CD4-positive, alpha-beta T cell treated with Interleukin-17A for 1 hour (primary cell): ENCODE measurements around the gene ACSS1.

ENCODE experiments used
- DNase-seq: peaks from one replicate; pipeline ENCODE4 v3.0.0-alpha.2; 2020

Gene ACSS1

DNA sequence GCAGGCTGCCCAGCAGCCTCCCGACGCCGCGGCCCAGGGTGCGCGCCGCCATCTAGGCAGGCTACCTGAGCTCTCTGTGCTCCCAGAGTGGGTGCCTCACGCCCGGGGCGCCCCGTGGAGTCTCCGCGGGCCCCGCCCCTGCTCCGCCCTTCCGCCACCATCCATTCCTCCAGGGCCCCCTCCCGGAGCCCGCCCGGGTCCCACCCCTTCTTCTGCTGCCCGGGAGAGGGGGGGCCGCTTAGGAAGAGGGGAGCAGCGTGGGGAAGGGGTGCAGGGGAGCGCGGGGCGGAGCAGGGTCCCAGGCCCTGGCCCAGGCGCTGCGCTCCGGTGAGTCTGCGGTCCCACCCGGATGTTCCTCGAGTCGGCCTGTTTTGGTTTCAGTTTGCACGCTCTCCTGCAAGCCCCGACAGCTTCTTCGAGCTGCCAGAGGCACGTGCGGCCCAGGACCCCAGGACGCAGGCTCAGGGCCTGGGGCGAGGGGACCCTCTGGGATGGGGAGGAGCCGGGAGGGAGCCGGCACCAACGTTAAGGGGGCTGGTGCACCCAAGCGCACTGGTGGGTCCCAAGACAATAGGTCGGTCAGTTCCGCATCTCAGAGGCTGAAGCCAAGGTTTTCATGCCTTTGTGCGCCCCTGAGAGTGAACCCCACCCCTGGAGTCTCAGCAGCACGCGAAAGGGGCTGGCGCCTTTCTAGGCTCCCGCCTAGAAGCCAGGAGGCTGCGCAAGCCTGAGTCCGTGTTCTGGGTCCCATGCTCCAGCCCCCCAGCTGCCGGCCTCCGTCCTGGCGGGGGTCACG lies at the start of gene ACSS1:
Gene ACSS1, minus strand, starts transcription at position 89 of the 796 bp plus-strand sequence. Its CDS starts 37 bp downstream, at position 52.
- DNase-seq: peak; percentile 81

DNA sequence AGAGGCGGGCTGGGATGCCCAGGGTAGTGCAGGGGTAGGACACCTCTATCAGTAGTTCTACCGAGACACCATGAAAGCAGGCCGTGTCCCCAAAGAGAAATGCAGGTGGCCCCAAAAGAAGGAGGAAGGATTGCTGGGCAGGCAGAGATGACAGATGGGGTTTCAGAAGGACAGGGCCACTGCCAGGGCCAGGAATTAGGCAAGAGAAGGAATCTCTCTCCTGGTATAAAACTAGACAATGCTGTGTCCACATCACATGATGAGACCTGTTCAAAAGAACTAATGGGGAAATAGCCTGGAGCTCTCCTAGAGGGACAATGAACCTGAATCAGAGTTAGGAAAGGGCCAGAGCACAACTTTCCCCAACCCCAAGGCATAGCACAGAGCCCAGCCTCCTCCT lies 45.6 kb upstream of the ACSS1 start:
- DNase-seq: no peak

DNA sequence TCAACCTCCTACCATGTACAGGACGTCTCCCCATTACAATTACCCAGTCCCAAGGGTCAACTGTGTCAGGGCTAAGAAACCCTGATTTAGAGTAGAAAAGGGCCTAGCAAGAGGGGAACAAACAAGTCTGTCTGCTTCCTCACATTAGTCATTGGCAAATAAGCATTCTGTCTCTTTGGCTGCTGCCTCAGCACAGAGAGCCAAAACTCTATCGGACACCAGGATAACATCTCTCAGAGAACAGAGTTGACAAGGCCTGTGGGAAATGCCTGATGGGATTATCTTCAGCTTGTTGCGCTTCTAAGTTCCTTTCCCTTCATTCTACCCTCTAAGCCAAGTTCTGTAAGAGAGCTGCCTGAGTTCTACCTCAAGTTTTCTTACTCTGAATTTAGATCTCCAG lies 43.0 kb upstream of the ACSS1 start:
- DNase-seq: no peak

DNA sequence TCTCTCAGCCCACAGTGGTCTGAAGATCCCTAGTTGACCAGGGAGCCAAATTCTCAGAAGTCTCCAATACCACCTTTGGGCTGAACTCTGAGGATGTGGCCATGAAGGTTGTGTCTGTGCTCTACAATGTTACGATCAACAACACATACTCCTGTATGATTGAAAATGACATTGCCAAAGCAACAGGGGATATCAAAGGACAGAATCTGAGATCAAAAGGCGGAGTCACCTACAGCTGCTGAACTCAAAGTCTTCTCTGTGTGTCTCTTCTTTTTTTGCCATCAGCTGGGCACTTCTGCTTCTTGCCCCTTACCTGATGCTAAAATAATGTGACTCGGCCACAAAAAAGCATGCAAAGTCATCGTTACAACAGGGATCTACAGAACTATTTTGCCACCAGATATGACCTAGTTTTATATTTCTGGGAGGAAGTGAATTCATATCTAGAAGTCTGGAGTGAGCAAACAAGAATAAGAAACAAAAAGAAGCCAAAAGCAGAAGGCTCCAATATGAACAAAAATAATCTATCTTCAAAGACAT lies 41.7 kb upstream of the ACSS1 start:
- no peak for DNase-seq

DNA sequence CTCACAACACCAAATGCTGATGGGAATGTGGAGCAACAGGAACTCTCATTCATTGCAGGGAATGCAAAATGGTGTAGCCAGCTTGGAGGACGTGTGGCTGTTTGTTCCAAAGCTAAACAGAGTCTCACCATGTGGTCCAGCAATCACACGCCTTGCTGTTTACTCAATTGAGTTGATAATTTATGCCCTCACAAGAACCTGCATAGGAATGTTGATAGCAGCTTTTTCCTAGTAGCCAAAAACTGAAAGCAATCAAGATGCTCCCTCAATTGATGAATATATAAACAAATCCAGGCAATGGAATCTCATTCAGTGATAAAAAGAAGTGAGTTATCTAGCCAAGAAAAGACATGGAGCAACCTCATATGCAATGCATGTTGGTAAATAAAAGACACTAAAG lies 39.6 kb upstream of the ACSS1 start:
- no peak for DNase-seq

DNA sequence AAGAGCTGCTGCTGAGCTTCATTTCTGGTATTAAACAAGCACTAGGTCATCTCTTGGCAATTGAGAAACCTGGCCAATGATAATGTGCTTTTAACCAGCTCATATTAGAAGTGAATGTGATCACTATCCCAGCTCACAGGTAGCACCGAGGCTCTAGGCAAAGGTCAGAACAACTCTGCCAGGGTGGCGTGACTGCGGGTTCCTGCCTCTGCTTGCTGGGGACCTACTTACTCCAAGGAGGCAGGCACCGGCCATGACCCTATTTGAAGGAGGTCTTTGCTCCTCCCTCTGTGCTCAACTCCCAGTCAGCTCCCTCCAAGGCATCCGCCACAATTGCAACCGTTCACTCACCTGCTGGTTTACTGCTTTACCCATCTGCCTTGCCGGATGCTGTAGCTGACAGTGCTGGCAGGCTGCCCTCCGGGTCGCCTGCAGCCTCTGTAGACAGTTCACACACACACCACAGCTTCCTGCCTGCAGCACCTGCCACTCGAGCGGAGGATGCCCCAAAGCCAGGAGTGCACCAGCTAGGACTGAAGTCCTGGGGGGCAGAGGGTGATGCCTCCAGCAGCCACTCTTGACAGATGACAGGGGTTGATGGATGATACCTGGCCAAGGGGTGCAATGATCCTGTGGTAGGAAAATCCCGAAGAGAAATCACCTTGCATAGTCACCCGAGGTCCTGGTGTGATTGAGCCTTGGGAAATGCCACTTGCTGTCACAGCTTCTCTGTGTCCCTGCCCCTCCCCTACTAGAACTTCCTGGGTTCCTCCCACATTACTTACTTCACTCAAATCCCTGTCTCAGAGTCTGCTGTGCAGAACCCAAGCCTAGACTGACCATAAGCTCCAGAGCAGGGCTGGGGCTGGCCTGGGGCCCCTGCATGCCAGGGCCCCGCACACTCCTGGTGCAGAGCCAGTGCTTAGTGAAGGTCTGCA lies 32.8 kb upstream of the ACSS1 start:
- DNase-seq: peak; percentile 82

DNA sequence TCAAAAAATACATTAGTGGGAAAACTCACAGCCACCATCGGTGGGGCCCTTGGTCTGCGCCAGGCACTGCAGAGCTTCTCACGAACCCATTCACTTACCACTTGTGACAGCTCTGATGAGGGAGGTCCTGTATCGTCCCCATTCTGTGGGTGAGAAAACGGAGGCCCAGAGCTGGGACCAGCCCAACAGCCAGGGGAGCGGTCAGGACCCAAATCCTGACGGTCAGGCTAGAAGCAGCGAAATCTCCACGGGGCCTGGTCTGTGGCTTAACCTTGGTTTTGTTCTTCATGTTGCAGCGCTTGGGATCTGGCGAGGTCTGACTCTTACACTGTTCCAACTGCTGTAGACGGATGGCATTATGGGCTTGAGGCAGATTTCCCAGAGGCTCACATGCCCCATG lies 31.7 kb upstream of the ACSS1 start:
- DNase-seq: no peak

DNA sequence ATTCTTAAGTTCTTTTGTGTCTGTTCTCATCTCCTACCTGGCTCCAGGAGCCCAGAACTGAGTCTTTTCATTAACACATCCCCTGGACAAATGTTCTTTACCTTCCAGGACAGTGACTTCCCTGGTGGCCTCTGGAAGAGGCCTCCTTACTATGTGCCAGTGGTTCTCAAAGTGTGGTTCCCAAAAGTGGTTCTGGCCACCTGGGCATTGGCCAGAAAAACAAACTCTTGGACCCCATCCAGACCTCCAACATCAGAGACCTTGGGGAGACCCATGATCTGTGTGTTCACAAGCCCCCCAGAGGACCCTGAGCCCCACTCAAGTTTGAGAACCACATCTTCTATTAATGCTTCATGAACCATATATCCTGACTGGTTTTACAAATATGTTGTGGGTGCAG lies 31.2 kb upstream of the ACSS1 start:
- no peak for DNase-seq

DNA sequence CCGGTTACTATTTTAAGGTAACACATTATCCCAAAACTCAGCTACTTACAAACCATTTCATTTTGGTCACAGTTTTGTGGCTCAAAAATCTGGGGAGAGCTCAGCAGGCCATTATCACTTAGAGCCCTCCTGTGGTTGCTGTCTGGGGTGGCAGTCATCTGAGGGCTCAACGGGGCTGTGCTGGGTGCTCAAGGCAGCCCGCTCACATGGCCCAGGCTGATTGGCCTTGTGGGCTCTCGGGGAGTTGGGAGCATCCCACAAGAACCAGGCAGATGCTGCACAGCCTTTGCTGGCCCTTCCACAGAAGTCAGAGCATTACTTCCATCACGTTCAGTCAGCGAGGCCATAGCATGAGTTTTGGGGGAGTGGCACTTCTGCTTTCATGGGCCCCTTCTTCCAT lies 30.3 kb upstream of the ACSS1 start:
- DNase-seq: no peak

DNA sequence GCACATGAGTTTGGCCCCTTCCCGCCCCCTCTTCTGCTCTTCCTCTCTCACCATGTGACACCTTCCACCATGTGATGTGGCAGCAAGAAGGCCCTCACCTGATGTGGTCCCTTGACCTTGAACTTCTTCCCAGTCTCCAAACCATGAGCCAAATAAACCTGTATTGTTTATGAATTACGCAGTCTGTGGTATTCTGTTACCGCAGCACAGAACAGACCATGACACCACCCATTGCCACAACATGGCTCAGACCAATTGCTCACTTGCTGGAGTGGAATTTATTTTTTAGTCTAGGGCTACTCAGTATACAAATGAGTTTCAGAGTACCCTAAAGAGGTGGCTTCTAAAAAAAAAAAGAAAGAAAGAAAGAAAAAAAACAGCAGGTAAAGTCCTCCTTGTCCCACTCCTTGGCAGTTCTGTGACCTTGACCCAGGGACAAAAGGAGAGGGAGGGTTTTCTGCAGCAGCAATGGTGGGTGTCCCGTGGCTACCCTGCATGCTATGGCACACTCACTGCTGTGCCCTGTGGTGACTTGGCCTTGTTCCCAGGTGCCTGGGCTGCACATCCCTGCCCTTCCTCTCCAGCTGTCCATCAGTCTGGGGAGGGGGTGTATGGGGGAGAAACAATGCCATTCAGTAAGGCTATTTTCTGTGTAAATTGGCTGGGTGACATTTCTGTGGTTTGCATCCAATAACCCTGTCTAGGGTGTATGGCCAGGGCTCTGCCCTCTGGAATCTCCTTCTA lies 29.4 kb upstream of the ACSS1 start:
- no peak for DNase-seq

DNA sequence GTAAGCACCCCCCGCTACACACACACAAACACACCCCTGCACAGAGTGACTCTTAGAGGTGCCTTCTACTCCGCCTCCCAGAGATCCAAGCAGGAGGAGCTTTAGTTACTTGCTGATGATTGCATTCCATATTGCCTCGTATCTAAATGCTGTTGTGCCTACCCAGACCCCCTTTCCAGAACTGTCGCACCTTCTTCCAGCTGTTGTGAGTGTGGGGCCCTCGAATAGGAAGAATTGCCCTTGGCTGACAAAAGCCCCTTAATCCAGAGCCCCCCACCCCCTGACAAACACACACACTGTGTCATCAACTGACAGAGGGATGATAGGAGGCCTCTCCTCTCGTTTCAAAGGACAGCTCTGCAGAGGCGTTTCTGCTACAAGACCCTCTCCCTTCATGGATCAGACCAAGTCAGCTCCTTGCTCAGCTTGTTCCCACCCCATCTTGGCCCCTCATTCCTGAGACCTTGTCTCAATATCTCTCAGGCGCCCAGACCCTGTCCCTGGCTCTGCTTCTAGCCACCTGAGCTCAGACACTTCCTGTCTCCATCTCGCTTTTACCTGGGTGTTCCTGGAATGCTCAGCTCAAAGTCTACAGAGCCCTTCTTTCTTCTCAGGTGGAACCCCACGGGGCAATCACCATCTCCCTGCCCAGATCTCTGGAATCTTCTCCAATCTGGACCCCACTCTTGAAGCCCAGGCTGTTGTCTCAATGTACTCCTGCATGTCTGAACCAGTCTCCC lies 28.0 kb upstream of the ACSS1 start:
- DNase-seq: no peak

DNA sequence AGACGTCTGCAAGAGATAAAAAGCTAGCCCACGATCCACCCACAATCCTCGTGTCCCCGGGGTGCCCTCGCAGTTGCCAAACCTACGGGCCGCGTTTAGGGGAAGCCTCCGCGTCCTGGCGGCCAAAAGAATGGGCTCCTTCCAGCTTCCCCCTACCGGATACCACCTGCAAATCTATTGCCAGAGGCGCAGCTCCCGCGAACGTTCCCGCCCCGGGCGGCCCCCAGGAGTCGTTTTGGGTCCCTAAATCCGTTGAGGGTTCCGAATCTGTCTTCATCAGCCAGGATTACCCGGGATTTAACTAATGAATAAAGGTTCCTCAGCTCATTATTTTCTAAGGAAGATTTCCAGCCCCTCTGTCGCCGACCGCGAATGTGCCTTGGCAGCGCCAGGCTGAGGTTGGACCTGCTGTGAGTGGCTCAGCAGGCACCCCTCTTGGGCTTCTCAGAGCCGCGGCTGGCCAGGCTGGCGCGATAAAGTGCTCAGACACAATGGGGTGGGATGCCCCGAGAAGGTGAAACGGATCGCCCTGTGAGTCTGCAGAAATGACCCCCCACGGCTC lies 26.8 kb upstream of the ACSS1 start:
- DNase-seq: peak; percentile 23

DNA sequence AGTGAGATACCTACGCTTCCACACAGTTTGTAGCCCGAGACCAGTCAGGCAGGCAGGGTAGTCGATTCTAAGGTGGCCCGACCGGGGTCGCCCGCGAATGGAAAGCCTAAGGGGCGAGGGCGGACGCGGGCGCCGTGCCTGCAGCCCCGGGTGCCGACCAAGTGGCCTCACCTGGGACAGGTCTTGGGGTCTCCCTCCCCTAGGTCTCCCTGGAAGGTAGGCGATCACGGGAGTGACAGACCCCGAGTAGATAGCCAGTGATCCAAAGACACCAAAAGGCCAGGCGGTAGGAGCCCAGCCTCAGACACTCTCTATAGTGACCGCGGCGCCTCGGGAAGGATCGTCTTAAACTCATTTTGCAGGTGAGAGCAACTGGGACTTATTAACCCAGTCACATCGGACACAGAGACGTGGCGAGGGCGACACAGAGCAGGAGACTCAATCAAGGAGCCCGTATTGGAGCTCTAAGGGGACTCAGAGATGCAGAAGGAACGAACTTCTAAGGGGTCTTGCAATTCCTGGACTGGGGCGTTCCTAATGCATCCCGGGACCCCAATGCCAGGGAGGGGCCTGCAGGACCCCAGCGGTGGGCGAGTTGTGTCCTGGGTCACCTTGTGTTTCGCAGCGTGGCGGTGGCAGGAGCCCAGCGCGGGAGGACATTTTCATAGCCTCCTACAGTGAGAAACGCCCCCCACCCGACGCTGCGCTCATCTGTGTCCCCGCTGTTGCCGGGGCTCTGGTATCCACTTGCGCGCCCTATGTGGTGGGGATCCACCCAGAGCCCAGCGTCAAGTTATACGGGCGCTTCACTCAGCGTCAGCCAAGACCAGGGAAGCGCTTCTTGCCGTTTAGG lies 26.1 kb upstream of the ACSS1 start:
- DNase-seq: peak; percentile 63

DNA sequence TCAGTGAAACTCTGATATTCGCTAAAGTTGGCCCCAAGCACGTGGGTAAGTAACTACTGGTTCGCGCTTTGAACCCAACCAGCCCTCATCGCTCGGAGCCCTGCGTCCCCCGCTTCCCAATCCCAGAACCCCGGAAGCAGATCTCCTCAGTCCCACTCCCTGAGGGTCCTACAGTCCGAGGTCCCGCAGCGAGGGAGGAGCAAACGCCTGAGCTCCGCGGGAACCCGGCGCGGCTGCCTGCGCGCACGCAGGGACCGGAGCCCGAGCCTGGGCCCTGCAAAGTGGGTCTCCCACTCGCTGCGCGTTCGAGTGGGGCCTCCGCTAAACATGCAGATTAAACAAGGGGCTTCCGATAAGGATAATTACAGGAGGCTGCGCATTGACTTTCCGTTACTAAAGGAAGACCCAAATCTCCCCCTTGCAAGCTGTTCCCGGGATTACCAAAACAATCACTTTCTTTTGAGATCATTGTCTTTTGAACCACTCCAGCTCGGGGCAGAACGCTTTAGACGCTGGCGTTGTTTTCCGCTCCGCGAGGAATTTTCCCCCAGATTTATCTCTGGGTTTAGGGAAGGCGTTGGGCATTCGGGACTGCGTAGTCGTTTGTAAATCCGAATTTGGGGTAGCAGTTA lies 25.3 kb upstream of the ACSS1 start:
- DNase-seq: no peak

DNA sequence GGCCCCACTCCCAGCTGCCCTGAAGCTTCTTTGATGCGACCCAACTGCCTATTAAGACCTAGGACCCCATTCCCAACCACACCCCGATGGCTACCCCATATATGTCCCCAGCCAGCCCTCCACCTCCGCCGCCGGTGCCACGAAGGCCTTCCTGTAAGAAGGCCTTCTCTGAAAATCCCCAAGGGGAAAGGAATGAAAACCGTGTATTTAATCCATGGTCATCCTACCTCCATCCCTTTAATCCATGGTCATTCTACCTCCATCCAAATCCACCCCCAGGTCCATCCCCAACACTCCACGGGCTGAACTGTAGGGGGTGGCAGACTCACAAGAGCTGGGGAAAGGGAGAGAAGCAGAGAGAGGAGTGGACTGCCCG lies 24.5 kb upstream of the ACSS1 start:
- DNase-seq: no peak

DNA sequence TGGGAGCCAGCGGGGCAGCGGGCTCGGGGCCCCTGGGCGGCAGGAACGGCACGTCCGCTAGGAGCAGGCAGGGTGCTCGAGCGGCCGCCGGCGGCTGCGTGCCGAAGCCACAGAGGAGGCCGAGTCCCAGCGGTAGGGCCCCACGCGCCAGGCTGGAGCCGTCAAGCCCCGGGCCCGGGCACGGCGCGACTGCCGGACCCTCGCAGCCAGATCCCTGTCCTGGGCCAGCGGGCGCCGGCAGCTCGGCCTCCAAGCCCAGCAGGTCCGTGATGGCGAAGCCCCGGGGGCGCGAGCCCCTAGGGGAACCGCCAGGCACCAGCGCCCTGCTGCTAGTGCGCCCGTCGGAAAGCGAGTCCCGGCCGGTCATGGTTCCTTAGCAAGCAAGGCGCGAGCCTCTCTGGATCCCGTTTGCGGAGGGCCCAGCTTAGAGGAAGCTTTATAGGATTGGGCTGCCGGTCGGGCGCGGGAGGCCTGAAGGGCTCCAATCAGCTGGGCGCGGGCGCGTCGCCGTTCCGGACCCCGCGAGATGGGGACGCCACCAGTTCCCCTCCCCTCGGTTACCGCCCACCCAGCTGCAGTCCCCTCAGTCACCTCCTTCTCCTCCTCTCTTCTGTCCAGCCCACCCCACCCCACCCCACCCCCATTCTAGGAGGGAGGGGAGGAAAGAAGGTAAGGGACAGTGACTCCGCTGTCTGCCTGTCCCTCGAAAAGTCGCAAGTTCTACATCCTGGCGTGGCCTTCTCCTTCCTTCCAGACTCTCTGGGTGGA lies 24.0 kb upstream of the ACSS1 start, which contains the start of gene VSX1:
Gene VSX1, minus strand, starts transcription at position 412 of the 768 bp plus-strand sequence. Its CDS starts 45 bp downstream, at position 367.
- no peak for DNase-seq

DNA sequence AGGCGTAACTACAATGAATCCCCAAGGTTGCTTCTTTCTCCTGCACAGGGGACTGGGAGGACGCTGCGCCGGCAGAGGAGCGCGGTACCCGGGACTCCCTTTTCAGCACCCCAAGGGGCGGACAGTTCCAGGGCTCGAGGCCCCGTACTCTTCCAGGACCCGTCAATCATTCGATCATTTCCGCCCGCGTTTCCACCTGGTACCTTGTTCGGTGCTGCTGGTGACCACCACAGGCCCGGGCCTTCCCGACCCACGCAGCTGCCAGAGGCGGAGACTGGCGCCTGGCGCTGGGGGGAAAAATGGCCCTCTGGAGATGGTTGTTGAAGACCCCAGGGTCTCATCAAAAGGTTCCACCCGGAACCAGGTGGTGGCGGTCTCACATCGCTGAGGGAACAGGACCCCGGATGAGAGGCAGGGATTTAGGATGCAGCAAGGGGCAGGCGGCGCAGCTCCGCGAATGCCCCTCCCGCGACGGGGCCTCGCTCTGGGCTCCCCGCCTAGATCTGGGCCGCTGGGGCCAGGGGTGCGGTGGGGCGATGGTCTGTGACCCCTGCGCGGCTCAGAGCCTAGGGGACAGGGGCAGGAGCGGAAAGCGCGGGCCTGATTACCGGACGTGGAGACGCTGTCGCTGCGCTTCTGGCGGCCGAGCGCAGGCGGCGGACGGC lies 23.3 kb upstream of the ACSS1 start:
- DNase-seq: peak; percentile 26

DNA sequence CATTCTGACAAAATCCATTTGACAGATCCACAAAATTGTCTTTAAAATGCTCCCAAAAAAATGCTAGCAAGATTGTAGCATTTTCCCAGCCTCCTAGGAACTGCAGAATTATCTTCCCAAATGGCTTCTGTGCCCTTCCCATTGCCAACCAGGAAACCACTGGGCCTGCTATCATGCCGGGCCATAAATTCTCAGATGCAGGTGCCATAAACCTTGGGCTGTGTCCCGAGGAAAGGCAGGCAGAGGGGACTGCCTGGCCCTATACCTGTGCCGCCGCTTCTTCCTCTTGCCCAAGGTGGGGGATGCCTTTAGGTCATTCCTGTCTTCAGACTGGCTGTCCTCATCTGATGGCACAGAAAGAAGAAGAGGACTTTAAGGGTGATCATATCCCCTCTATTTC lies 21.2 kb upstream of the ACSS1 start:
- no peak for DNase-seq

DNA sequence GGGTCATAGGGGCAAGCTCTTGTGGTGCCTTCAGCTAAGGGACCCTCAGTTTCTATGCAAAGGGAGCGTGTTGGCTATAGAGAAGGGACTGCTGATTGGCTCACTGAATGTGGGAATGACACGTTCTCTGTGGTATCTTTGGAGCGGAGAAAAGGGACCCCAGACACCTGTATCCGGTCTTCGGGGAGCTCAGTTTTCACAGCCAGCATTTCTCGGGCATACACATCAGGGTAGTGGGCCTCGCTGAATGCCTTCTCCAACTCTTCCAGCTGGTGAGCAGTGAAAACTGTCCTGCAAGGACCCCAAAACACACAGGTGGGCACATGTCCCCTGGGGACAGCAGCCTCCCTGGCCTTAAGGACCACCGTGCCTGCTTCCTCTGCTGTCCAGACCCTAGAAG lies 20.7 kb upstream of the ACSS1 start:
- no peak for DNase-seq
